HG03108 (cell line): ENCODE data around the gene AATK.

Source experiments
- ATAC-seq: cut with Tn5 transposase; IDR thresholded peaks from one replicate; pipeline ENCODE4 v1.9.1; 2021; ENCODE audit warnings: moderate library complexity; ENCODE audit not compliant: unreplicated experiment

AATK gene

GRCh38 chr17:81183807-81184206 is 17.8 kb upstream of the AATK start:
- ATAC-seq: no peak

DNA sequence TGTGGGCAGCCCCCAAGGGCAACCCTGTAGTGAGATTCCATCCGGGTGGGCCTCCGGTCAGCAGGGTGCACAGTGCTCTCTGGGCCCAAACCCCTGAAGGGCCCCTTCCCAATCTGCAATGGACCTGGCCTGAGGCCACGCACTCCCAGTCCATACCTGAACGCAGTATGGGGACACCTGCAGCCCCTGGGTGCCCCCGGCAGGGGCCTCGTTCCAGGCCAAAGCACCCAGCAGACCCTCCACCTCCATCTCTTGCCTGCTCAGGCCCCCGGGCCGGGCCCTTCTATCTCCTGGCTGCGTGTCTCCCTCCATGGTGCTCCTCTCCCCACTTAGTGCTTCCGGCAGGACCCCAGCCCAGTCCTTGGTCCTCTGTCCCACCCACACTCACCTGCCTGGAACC is 17.3 kb upstream of the AATK start:
- no peak for ATAC-seq

DNA sequence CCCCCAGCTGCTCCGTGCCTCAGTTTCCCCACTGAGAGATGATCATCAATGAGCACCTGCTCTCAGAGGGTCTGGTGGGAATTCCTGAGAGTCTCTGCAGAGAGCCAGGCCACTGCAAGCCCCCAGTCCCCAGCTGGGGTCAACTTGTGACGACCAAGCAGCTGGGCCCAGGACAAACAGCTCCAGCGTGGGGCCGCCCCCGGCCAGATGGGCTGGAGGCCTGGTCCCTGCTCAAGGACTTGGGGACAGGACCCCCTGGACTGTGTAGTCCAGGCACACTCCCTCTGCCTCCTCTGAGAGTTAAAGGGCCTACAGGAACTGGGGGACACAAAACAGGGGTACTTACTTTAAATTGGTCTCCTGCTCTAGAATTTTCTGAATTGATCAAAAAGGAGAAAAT is 16.6 kb upstream of the AATK start:
- no peak for ATAC-seq

DNA sequence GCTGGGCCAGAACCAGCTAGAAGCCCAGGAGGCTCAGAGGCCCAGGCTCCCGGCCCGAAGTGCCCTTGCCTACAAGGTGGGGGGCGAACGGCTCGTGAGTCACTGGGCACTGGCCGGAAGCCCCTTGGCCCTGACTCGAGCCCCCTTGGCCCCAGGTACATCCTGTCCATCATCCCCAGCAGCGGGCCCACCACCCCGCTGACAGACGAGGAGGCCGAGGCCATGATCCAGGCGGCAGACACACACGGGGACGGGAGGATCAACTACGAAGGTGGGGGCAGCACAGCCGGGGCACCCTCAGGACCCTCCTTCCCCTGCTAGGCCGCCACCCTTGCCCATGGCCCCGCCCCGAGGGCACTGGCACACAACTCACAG is 15.8 kb upstream of the AATK start:
- no peak for ATAC-seq

DNA sequence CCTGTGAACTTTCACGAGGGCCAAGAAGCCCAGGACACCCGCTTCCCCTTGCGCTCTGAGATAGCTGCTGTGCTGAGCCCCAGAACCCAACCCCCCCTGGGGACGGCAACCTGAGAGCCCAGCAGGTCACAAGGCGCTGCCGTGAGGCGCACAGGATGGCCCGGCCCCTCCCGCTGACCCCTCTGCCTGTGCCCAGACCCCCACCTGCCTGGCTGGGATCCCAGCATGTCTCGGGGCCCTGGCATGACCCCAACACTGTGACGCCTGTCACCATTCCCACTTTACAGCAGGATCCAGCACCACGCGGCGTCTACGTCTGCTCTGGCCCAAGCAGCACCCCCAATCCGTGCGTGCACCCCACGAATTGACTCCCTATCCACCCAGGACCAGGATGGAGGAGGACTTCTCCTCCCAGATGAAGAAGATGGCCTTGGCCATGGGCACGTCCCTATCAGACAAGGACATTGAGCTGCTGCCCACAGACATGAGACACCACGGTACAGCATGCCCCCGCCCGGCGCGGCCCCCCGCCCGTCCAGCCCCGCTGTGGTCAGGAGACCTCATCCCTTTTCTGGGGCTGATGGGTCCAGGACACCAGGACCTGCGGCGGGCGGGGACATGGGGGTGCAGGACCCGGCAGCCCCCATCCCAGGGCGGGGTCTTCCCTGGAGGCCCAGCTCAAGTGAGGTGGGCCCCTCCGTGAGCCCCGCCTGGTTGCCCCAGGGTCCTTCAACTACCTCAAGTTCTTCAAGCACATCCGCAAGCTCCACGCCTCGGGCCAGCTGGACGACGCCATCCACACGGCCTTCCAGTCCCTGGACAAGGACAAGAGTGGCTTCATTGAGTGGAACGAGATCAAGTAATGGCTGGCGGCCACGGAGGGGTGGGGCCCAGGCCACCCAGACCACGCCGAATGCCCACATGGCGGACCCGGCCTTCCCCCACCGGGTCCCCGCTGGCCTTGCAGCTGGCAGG is 15.1 kb upstream of the AATK start:
- ATAC-seq: no peak

GRCh38 chr17:81179861-81180260 is 13.8 kb upstream of the AATK start:
- ATAC-seq: no peak

GRCh38 chr17:81179220-81179619 is 13.2 kb upstream of the AATK start:
- ATAC-seq: no peak

GRCh38 chr17:81178136-81179091 is 12.4 kb upstream of the AATK start:
- ATAC-seq: no peak

- no peak for ATAC-seq
Observed at GRCh38 chr17:81176666-81177065, 10.6 kb upstream of the AATK start.

DNA sequence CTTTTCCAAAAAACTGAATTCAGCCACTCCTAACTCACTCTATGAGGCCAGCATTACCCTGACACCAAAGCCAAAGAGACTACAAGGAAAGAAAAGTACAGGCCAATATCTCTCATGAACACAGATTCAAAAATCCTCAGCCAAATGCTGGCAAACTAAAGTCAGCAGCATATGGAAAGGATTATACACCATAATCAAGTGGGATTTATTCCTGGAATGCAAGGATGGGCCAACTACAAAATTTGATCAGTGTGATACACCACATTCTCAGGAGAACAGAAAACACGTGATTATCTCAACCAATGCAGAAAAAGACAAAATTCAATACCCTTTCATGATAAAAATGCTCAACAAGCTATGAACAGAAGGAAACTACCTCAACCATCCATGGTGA is 7.7 kb upstream of the AATK start:
- no peak for ATAC-seq

DNA sequence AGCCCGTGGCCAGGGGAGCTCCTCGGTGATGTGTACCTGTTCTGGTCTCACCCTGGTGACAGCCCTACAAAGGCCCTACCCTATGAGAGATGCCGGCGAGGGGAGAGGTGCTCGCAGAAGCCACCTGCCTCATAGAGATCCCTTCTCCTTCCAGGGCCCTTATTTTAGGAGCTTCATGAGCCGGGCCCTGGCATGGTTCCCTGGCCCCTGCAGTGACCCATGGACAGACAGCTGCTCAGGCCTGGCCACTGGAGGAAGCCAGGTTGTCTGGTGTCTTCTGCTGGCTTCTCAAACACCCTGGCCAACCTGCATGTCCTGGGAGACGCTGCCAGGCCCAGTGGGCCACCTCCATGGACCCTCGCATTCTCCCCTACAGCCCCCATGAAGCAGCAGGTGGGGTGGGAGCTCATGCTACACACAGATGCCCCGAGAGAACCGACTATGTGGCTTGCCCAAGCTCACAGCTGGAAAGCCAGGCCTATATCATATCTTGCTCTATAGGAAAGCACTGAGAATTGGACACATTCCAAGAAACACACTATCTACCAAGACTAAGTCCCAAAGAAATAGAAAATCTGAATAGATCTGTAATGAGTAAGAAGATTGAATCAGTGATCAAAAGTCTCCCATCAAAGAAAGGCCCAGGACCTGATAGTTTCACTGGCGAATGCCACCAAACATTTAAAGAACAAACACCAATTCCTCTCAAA is 7.2 kb upstream of the AATK start:
- ATAC-seq: no peak

DNA sequence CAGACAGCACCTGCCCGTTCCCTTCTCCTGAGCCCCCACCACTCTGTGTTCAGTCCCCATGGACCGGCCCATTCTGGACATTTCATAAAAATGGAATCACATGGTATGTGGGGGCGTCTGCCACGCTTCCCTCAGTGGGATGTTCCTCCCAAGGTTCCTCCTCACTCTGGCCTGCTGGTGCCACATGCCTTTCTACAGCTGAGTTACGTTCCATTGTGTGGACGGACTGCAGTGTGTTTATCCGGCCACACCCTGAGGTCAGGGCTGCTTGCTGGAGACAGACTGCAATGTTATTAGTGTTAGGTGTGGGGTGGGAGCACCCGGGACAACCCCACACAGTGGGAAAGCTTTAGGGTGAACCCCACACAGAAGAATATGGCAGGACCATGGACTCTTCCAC is 5.9 kb upstream of the AATK start:
- no peak for ATAC-seq

DNA sequence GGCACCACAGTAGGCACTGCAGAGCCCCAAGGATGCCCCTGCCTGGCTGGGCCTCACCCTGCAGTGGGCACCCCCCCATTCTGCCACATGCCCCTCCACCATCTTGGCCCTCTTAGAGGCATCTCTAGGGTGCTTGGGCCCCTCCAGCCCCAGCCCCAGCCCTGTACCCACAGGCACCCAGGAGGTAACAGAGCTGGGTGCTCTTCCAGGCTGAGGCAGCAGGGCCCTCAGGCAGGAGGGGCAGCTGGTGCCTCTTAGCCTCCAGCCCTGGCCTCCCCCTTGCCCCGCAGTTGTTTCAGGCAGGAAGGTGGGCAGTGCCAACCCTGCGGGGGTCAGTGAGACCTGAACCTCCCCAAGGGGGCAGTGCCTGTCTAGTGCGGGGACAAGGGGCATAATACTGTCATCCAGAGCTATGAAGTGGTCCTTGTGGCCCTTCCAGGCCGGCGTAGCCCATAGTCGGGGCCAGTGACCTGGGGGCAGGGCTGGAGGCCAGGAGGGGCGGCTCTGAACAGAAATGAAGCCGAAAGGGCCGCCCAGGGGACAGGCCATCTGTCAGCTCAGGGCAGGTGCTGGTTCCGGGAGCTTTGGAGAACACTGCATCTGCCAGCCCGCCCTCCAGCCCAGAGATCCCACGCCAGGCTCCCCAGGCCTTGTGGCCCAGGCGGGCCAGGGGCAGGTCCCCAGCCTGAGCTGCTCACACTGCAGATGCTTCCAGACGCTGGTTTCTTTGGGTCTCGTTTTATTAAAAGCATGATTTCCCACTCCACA is 4.9 kb upstream of the AATK start:
- no peak for ATAC-seq

GRCh38 chr17:81169870-81170309 is 3.9 kb upstream of the AATK start:
- no peak for ATAC-seq

DNA sequence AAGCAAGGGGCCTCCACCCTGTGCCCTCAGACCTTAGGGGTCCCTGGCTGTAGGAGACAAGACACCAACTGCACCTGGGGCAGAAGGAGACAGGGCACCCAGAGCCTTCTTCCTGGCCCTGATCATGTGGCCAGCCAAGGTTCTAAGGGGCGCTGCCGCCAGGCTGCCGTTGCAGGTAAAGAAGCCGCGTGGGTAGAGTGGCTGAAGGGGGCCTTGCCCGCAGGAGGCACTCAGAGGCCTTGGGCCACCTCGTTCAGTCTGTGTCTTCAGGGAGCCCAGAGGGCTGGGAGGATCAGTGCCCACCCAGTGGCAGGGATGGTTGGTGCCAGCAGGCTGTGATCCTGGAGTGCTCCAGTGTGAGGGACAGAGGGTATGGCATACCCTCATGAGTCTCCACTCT is 1.6 kb upstream of the AATK start:
- no peak for ATAC-seq

GRCh38 chr17:81167194-81167524 is 1.1 kb upstream of the AATK start:
- ATAC-seq: no peak

GRCh38 chr17:81165246-81166032 is 582 bp downstream of the AATK start, which contains the start of gene PVALEF:
Gene PVALEF, plus strand, starts transcription at chr17:81165507. Its CDS starts 15,720 bp downstream, at chr17:81181227.
- ATAC-seq: no peak

- ATAC-seq: no peak
Observed at GRCh38 chr17:81164371-81165245, 1.4 kb downstream of the AATK start.
